Naive thymus-derived CD4-positive, alpha-beta T cell (primary cell): Measurements from ENCODE around the gene NANOS3. TPM values are rescaled to one million over a fixed set of nuclear protein-coding genes. Genes with fewer than 3 reads are reported as not detected.

Source experiments
- ATAC-seq: fragments of 150-1000 bp; cut with Tn5 transposase; 2 replicates; pipeline ENCODE4 v1.10.0; 2021; ENCODE audit warnings: mild to moderate bottlenecking, moderate library complexity
- CTCF ChIA-PET: fragments of 350-600 bp; sonication (Branson Sonifier 250); formaldehyde crosslinking; loops from one replicate; lab custom pipeline; 2021; ENCODE audit warnings: antibody characterized with exemption; lab: Charles Lee
- POLR2A ChIA-PET: fragments of 350-600 bp; sonication (Branson Sonifier 250); formaldehyde crosslinking; loops from one replicate; lab custom pipeline; 2021; ENCODE audit warnings: antibody characterized with exemption, inconsistent platforms; lab: Charles Lee
- DNase-seq, 9 donors: peaks; one replicate each; pipeline versions ENCODE4 v3.0.0 to v3.0.0-alpha.2; 2020 to 2022; ENCODE audit warnings: mixed read lengths in 1 of 9
- H3K27ac ChIP-seq: one replicate; pipeline ENCODE4 v1.7.0; 2013; ENCODE audit warnings: mild to moderate bottlenecking, low read depth, low read length, moderate library complexity
- H3K27me3 ChIP-seq, 2 donors: one replicate each; pipeline ENCODE4 v1.7.0; 2013; ENCODE audit warnings: low read length in 2 of 2, mild to moderate bottlenecking in 2 of 2, moderate library complexity in 2 of 2; ENCODE audit not compliant: control insufficient read depth in 2 of 2, insufficient read depth in 2 of 2
- H3K36me3 ChIP-seq, 3 experiments: 1 replicate in 2 of 3; 2 replicates in 1 of 3; pipeline ENCODE4 v1.7.0; 2013; ENCODE audit warnings: low read length in 3 of 3, mild to moderate bottlenecking in 3 of 3, moderate library complexity in 1 of 3; ENCODE audit not compliant: insufficient read depth in 3 of 3, control insufficient read depth in 2 of 3
- H3K4me1 ChIP-seq, 2 donors: one replicate each; pipeline ENCODE4 v1.7.0; 2013; ENCODE audit warnings: low read length in 2 of 2, mild to moderate bottlenecking in 2 of 2, moderate library complexity in 1 of 2; ENCODE audit not compliant: control insufficient read depth in 2 of 2, insufficient read depth in 2 of 2
- H3K4me3 ChIP-seq: 2 replicates; pipeline ENCODE4 v1.7.0; 2013; ENCODE audit warnings: mild to moderate bottlenecking, low read length
- H3K9me3 ChIP-seq, 3 experiments: 1 replicate in 2 of 3; 2 replicates in 1 of 3; pipeline ENCODE4 v1.7.0; 2013; ENCODE audit warnings: low read length in 3 of 3; ENCODE audit not compliant: control insufficient read depth in 2 of 3
- H3K27ac Mint-ChIP-seq, 9 donors: one replicate each; pipeline ENCODE4 v1.8.0; 2020 to 2022; ENCODE audit warnings: mixed read lengths in 9 of 9, mild to moderate bottlenecking in 8 of 9, moderate library complexity in 5 of 9, inconsistent platforms in 2 of 9
- H3K27me3 Mint-ChIP-seq, 5 donors: one replicate each; pipeline ENCODE4 v1.8.0; 2021 to 2022; ENCODE audit warnings: mixed read lengths in 5 of 5, mild to moderate bottlenecking in 1 of 5
- H3K36me3 Mint-ChIP-seq, 5 donors: one replicate each; pipeline ENCODE4 v1.8.0; 2020 to 2022; ENCODE audit warnings: mixed read lengths in 5 of 5, mild to moderate bottlenecking in 3 of 5, inconsistent platforms in 1 of 5
- H3K4me1 Mint-ChIP-seq, 7 donors: one replicate each; pipeline ENCODE4 v1.8.0; 2020 to 2022; ENCODE audit warnings: mixed read lengths in 7 of 7, mild to moderate bottlenecking in 3 of 7, inconsistent platforms in 1 of 7
- H3K4me3 Mint-ChIP-seq, 10 donors: one replicate each; pipeline ENCODE4 v1.8.0; 2020 to 2022; ENCODE audit warnings: mild to moderate bottlenecking in 10 of 10, mixed read lengths in 10 of 10, moderate library complexity in 6 of 10, inconsistent platforms in 2 of 10
- H3K9me3 Mint-ChIP-seq, 11 donors: one replicate each; pipeline ENCODE4 v1.8.0; 2020 to 2022; ENCODE audit warnings: mixed read lengths in 11 of 11, mild to moderate bottlenecking in 4 of 11, inconsistent platforms in 1 of 11, moderate library complexity in 1 of 11
- intact Hi-C, 2 donors: fragments of 100-400 bp; cut with micrococcal nuclease; formaldehyde crosslinking; loops; one replicate each; pipeline ENCODE4 v1.15.1; 2023
- polyA plus RNA-seq, 2 donors: library from polyadenylated mRNA; unstranded; fragments of 300-500 nt; fragmentation: Illumina TruSeq; gene quantifications; one replicate each; pipeline ENCODE4 v1.2.3, GENCODE V29; 2021
- total RNA-seq, 6 experiments: library from RNA in 5 of 6; stranded (reverse) in 5 of 6; gene quantifications; 1 replicate in 5 of 6; 2 replicates in 1 of 6; pipeline ENCODE4 v1.2.3 and lab custom pipeline; 2021 to 2026

The NANOS3 gene
- total and polyA plus RNA-seq, 7 experiments from 2014 or later: 1.3 to 3.4 TPM; not detected in 5

GRCh38 chr19:13842291-13843103, 34.4 kb upstream of the NANOS3 start:
- Mint-ChIP-seq H3K27ac (peak overlapping the region; percentile 95 to 100 (median 99)), H3K9me3 (peaks cover 0 to 7% (median 0%) of the 10 kb centered on the region in 11 donors), H3K4me3 (peak overlapping the region; percentile 82 to 96 (median 91)), H3K36me3 (peaks cover 0 to 13% (median 0%) of the 10 kb centered on the region in 5 donors), H3K4me1 (peaks cover 24 to 83% (median 64%) of the 10 kb centered on the region in 7 donors), H3K27me3 (peaks cover 0 to 3% (median 0%) of the 10 kb centered on the region in 5 donors)
- ChIA-PET CTCF (no interaction called here), POLR2A (interaction anchor here (0.5 to 1.5 kb wide), 3 partner anchors 18 to 423 kb away, joined by 3 to 4 read pairs (median 3); no protein-coding TSS in a partner anchor)
- H3K27ac ChIP-seq: peak overlapping the region; percentile 91
- intact Hi-C loops: loop anchor here (1.0 to 10.0 kb wide), 2 partner anchors 9 to 682 kb away; partner anchors contain the start of gene TECR (in 1 of the 2)
- peak overlapping the region; percentile 64 for H3K4me3 ChIP-seq
- H3K27me3 ChIP-seq: no peaks in the 10 kb centered on the region
- no peaks in the 10 kb centered on the region for H3K36me3 ChIP-seq
- peak; percentile 50 to 81 (median 61) for DNase-seq
- H3K9me3 ChIP-seq: no peaks in the 10 kb centered on the region
- H3K4me1 ChIP-seq: peaks cover 71 to 78% of the 10 kb centered on the region in 2 donors
- ATAC-seq: peak; percentile 26

- peak overlapping the region; percentile 91 for H3K27ac ChIP-seq
- H3K4me3 Mint-ChIP-seq: peak overlapping the region; percentile 73 to 93 (median 88)
- no peaks in the 10 kb centered on the region for H3K27me3 ChIP-seq
- peaks cover 0 to 12% (median 0%) of the 10 kb centered on the region in 5 donors for H3K36me3 Mint-ChIP-seq
- ChIA-PET CTCF (interaction anchor here (1.2 kb wide), 1 partner anchor 19 kb away, joined by 3 read pairs; no protein-coding TSS in a partner anchor), POLR2A (interaction anchor here (0.9 kb wide), 1 partner anchor 9 kb away, joined by 3 read pairs; no protein-coding TSS in a partner anchor)
- H3K4me1 ChIP-seq: peaks cover 69 to 78% of the 10 kb centered on the region in 2 donors
- H3K9me3 Mint-ChIP-seq: peaks cover 0 to 7% (median 0%) of the 10 kb centered on the region in 11 donors
- ATAC-seq (no peak), DNase-seq (peak in 1 of 9 donors; percentile 9)
- H3K4me3 ChIP-seq: peak overlapping the region; percentile 64
- no peaks in the 10 kb centered on the region for H3K36me3 ChIP-seq
- peaks cover 0 to 3% (median 0%) of the 10 kb centered on the region in 5 donors for H3K27me3 Mint-ChIP-seq
- H3K27ac Mint-ChIP-seq: peak overlapping the region; percentile 96 to 100 (median 99)
- intact Hi-C loops: loop anchor here in 1 of 2 donors (10.0 kb wide), 1 partner anchor 681 kb away; the partner anchor contains the start of gene TECR
- H3K9me3 ChIP-seq: no peaks in the 10 kb centered on the region
- peaks cover 22 to 79% (median 63%) of the 10 kb centered on the region in 7 donors for H3K4me1 Mint-ChIP-seq
Measured at GRCh38 chr19:13843104-13843921, 33.6 kb upstream of the NANOS3 start.

- Histone ChIP-seq H3K36me3 (no peaks in the 10 kb centered on the region), H3K4me3 (no peak overlapping the region), H3K9me3 (no peaks in the 10 kb centered on the region), H3K27ac (peak overlapping the region; percentile 91), H3K27me3 (no peaks in the 10 kb centered on the region), H3K4me1 (peaks cover 62 to 69% of the 10 kb centered on the region in 2 donors)
- peaks cover 0 to 6% (median 0%) of the 10 kb centered on the region in 5 donors for H3K36me3 Mint-ChIP-seq
- H3K27ac Mint-ChIP-seq: peak overlapping the region; percentile 93 to 100 (median 98)
- intact Hi-C loops: loop anchor here in 1 of 2 donors (10.0 kb wide), 1 partner anchor 681 kb away; the partner anchor contains the start of gene TECR
- H3K4me1 Mint-ChIP-seq: peaks cover 22 to 76% (median 60%) of the 10 kb centered on the region in 7 donors
- peaks cover 0 to 7% (median 0%) of the 10 kb centered on the region in 11 donors for H3K9me3 Mint-ChIP-seq
- ChIA-PET CTCF (interaction anchor here (1.2 kb wide), 1 partner anchor 18 kb away, joined by 3 read pairs; no protein-coding TSS in a partner anchor), POLR2A (interaction anchor here (0.9 kb wide), 1 partner anchor 9 kb away, joined by 3 read pairs; no protein-coding TSS in a partner anchor)
- DNase-seq: no peak
- ATAC-seq: no peak
- peak overlapping the region; percentile 54 to 92 (median 84) for H3K4me3 Mint-ChIP-seq
- peaks cover 0 to 3% (median 0%) of the 10 kb centered on the region in 5 donors for H3K27me3 Mint-ChIP-seq
Measured at GRCh38 chr19:13844130-13844631, 32.8 kb upstream of the NANOS3 start.

GRCh38 chr19:13846557-13847406, 30.2 kb upstream of the NANOS3 start:
- peaks cover 19 to 62% (median 55%) of the 10 kb centered on the region in 7 donors for H3K4me1 Mint-ChIP-seq
- CTCF ChIA-PET: interaction anchor here (1.1 to 5.9 kb wide), 4 partner anchors 10 to 65 kb away, joined by 3 to 37 read pairs (median 9); no protein-coding TSS in a partner anchor
- peak overlapping the region; percentile 82 to 96 (median 90) for H3K4me3 Mint-ChIP-seq
- peak overlapping the region; percentile 95 for H3K27ac ChIP-seq
- peak; percentile 75 for ATAC-seq
- no peaks in the 10 kb centered on the region for H3K9me3 ChIP-seq
- peak overlapping the region; percentile 72 for H3K4me3 ChIP-seq
- POLR2A ChIA-PET: interaction anchor here (0.6 to 4.7 kb wide), 19 partner anchors 8 to 1676 kb away, joined by 3 to 20 read pairs (median 4); partner anchors contain the start of gene ZSWIM4
- peak overlapping the region; percentile 99 to 100 (median 100) for H3K27ac Mint-ChIP-seq
- H3K36me3 ChIP-seq: no peaks in the 10 kb centered on the region
- H3K4me1 ChIP-seq: peaks cover 47 to 55% of the 10 kb centered on the region in 2 donors
- H3K36me3 Mint-ChIP-seq: peaks cover 0 to 2% (median 0%) of the 10 kb centered on the region in 5 donors
- intact Hi-C loops: loop anchor here (1.0 to 10.0 kb wide), 18 partner anchors 7 to 1054 kb away; partner anchors contain the start of genes ADGRE5 (in 2 of the 2), RFX1 (in 2 of the 2), TECR (in 2 of the 2) and IER2 (in 1 of the 2)
- peaks cover 0 to 3% (median 0%) of the 10 kb centered on the region in 5 donors for H3K27me3 Mint-ChIP-seq
- no peaks in the 10 kb centered on the region for H3K27me3 ChIP-seq
- peak; percentile 91 to 98 (median 97) for DNase-seq
- H3K9me3 Mint-ChIP-seq: peaks cover 0 to 7% (median 0%) of the 10 kb centered on the region in 11 donors
